Smooth muscle cell (in vitro differentiated cells): ENCODE data around the gene SGF29. TPM values are rescaled to one million over a fixed set of nuclear protein-coding genes. Genes with fewer than 3 reads are reported as not detected.

Experiments
- DNase-seq: peaks from one replicate; lab custom pipeline; 2025; ENCODE audit not compliant: unreplicated experiment; lab: John Stamatoyannopoulos, UW
- H2AFZ ChIP-seq: fragments of 200-600 bp; sonication (generic); 2 replicates; pipeline ENCODE4 v1.6.0; 2016; ENCODE audit warnings: antibody characterized with exemption, low read depth, mild to moderate bottlenecking
- H3F3A ChIP-seq: fragments of 200-600 bp; sonication (generic); 2 replicates; pipeline ENCODE4 v1.6.0; 2017; ENCODE audit warnings: antibody characterized with exemption, low read depth
- H3K27ac ChIP-seq: fragments of 200-600 bp; sonication (generic); 2 replicates; pipeline ENCODE4 v1.5.1; 2016; ENCODE audit warnings: low read depth, mild to moderate bottlenecking
- H3K27me3 ChIP-seq: fragments of 200-600 bp; sonication (generic); 2 replicates; pipeline ENCODE4 v1.6.1; 2016; ENCODE audit warnings: low read depth, mild to moderate bottlenecking
- H3K36me3 ChIP-seq: fragments of 200-600 bp; sonication (generic); 2 replicates; pipeline ENCODE4 v1.5.1; 2016; ENCODE audit warnings: low read depth
- H3K4me1 ChIP-seq: fragments of 200-600 bp; sonication (generic); 2 replicates; pipeline ENCODE4 v1.5.1; 2016; ENCODE audit warnings: low read depth
- H3K4me2 ChIP-seq: fragments of 200-600 bp; sonication (generic); 2 replicates; pipeline ENCODE4 v1.6.0; 2016; ENCODE audit warnings: mild to moderate bottlenecking
- H3K4me3 ChIP-seq: fragments of 200-600 bp; sonication (generic); 2 replicates; pipeline ENCODE4 v1.5.1; 2016; ENCODE audit warnings: mild to moderate bottlenecking
- H3K79me2 ChIP-seq: fragments of 200-600 bp; sonication (generic); 2 replicates; pipeline ENCODE4 v1.6.0; 2016; ENCODE audit warnings: low read depth, mild to moderate bottlenecking
- H3K9ac ChIP-seq: fragments of 200-600 bp; sonication (generic); 2 replicates; pipeline ENCODE4 v1.6.0; 2016; ENCODE audit warnings: low read depth
- H3K9me3 ChIP-seq: fragments of 200-600 bp; sonication (generic); replicated peaks from 2 replicates; pipeline ENCODE4 v1.5.1; 2016; ENCODE audit warnings: low read depth
- H4K20me1 ChIP-seq: fragments of 200-600 bp; sonication (generic); 2 replicates; pipeline ENCODE4 v1.6.0; 2016; ENCODE audit warnings: low read depth
- WGBS: methylation state at CpG from one replicate; pipeline ENCODE4 v1.1.7; 2016; ENCODE audit warnings: low lambda C conversion rate; 5-methylcytosine and 5-hydroxymethylcytosine counted together
- polyA plus RNA-seq: library from polyadenylated mRNA; unstranded; fragments of >200 nt; fragmentation: Nextera tagmentation; extraction: Ambion mirVana; gene quantifications from 2 replicates; pipeline ENCODE4 v1.2.1, GENCODE V29; 2016
- total RNA-seq: library from RNA; depleted of rRNA; stranded (reverse); fragments of >200 nt; gene quantifications from 2 replicates; pipeline ENCODE4 v1.2.3, GENCODE V29; 2014
- TF ChIP-seq, protein P1 (sequence below): fragments of 200-600 bp; sonication (generic); IDR thresholded peaks from 2 replicates; pipeline ENCODE4 v1.5.1; 2017; ENCODE audit warnings: borderline replicate concordance, mild to moderate bottlenecking, antibody characterized with exemption; ENCODE audit not compliant: insufficient read depth, poor library complexity, severe bottlenecking

The SGF29 gene
- total and polyA plus RNA-seq, 2 experiments from 2014 or later: 5.7 to 9.4 TPM

DNA sequence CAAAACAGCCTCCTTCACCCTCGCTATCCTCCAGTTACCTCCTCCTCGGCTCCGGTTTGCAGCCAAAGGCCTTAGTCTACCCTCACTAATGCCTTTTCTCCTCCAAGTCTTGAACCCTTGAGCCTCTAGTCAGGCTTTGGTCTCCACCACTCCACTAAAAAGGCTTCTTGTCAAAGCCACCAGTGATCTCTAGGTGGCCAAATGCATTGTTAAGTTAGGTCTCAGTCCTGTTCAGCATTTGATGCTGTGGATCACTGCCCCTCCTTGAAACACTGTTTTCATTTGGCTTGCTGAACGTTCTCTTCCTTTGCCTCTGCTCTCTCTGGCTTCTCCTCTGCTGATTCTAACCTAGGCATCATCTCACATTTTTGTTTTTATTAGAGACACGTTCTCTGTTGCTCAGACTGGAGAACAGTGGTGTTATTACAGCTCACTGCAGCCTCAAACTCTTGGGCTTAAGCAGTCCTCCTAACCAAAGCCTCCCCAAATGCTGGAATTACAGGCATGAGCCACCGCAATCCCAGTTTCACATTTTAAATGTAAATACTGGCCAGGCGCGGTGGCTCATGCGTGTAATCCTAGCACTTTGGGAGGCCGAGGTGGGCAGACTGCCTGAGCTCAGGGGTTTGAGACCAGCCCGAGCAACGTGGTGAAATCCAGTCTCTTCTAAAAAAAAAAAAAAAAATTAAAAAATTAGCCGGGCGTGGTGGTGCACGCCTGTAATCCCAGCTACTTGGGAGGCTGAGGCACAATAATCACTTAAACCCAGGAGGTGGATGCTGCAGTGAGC, 1.1 kb downstream of the SGF29 start:
- H3K9ac ChIP-seq: no peak overlapping the region
- H3F3A ChIP-seq: no peaks in the 10 kb centered on the region
- DNase-seq: no peak
- no peaks in the 10 kb centered on the region for H3K36me3 ChIP-seq
- H3K4me3 ChIP-seq: peak overlapping the region; percentile 70
- no peaks in the 10 kb centered on the region for H3K27me3 ChIP-seq
- no peaks in the 10 kb centered on the region for H3K79me2 ChIP-seq
- H3K4me2 ChIP-seq: peak overlapping the region; percentile 92
- H3K9me3 ChIP-seq: no peaks in the 10 kb centered on the region
- TF ChIP-seq, protein P1, sequence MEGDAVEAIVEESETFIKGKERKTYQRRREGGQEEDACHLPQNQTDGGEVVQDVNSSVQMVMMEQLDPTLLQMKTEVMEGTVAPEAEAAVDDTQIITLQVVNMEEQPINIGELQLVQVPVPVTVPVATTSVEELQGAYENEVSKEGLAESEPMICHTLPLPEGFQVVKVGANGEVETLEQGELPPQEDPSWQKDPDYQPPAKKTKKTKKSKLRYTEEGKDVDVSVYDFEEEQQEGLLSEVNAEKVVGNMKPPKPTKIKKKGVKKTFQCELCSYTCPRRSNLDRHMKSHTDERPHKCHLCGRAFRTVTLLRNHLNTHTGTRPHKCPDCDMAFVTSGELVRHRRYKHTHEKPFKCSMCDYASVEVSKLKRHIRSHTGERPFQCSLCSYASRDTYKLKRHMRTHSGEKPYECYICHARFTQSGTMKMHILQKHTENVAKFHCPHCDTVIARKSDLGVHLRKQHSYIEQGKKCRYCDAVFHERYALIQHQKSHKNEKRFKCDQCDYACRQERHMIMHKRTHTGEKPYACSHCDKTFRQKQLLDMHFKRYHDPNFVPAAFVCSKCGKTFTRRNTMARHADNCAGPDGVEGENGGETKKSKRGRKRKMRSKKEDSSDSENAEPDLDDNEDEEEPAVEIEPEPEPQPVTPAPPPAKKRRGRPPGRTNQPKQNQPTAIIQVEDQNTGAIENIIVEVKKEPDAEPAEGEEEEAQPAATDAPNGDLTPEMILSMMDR: no peak
- H2AFZ ChIP-seq: peak overlapping the region; percentile 74
- no peak overlapping the region for H3K27ac ChIP-seq
- WGBS: 90% methylated on average over 15 of the region's 15 CpGs
- H3K4me1 ChIP-seq: peaks cover 3% of the 10 kb centered on the region
- no peaks in the 10 kb centered on the region for H4K20me1 ChIP-seq

DNA sequence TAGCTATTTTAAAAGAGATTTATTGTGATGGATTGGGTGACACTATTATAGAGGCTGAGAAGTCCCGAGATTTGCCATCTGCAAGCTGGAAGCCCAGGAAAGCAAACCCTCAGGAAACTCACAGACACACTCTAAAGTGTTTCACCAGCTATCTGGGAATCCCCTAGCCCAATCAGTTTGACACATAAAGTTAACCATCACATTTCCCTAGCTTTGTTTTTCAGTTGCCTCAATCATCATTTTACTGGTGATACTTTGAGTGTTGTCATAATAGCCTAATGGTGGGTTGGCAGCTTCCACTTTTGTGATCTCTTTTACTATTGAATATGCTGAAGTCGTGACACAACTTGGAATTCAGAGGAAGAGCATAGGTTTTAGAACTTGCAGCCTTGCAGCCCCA, 1.8 kb downstream of the SGF29 start:
- no peak overlapping the region for H3K4me3 ChIP-seq
- no peaks in the 10 kb centered on the region for H3K79me2 ChIP-seq
- H3K9me3 ChIP-seq: no peaks in the 10 kb centered on the region
- H3K9ac ChIP-seq: no peak overlapping the region
- H3F3A ChIP-seq: no peaks in the 10 kb centered on the region
- 82% methylated on average over 2 of the region's 2 CpGs for WGBS
- H3K4me1 ChIP-seq: peaks cover 3% of the 10 kb centered on the region
- no peaks in the 10 kb centered on the region for H3K27me3 ChIP-seq
- no peak for DNase-seq
- no peaks in the 10 kb centered on the region for H3K36me3 ChIP-seq
- no peak overlapping the region for H3K4me2 ChIP-seq
- TF ChIP-seq, protein P1: no peak
- no peaks in the 10 kb centered on the region for H4K20me1 ChIP-seq
- H3K27ac ChIP-seq: no peak overlapping the region
- no peak overlapping the region for H2AFZ ChIP-seq

DNA sequence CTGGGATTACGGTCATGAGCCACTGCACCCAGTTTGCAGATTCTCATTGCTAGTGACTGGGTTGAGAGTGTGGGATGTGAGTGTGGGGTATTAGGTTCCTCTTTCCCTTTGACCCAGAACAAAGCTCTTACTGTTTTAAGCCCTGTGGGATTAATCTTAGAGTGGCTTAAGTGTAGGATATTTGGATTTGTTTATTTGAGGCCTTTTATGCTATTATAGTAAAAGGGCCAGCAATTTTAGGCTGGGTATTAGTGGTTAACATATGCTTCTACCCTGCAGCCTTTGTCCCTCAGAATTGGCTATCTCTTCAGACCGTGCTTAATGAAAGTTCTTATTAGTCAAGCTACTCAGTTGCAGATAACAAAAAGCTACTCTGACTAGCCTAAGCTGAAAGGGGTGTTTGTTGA, 3.2 kb downstream of the SGF29 start:
- 67% methylated on average over 2 of the region's 2 CpGs for WGBS
- no peak for DNase-seq

More for the DNA sequence above, 3.2 kb downstream of the SGF29 start:
- Histone ChIP-seq H3F3A (no peaks in the 10 kb centered on the region), H3K36me3 (no peaks in the 10 kb centered on the region), H3K79me2 (no peaks in the 10 kb centered on the region), H3K4me1 (peaks cover 3% of the 10 kb centered on the region), H3K9me3 (no peaks in the 10 kb centered on the region), H3K27ac (no peak overlapping the region), H3K9ac (no peak overlapping the region), H3K27me3 (no peaks in the 10 kb centered on the region), H2AFZ (no peak overlapping the region), H4K20me1 (no peaks in the 10 kb centered on the region), H3K4me3 (no peak overlapping the region), H3K4me2 (no peak overlapping the region)
- TF ChIP-seq, protein P1: no peak
